SK-N-SH (cell line): ENCODE measurements around the gene OR8K3.

Experiments used
- CTCF ChIP-seq: fragments of 200-600 bp; sonication (generic); IDR thresholded peaks from 2 replicates; pipeline ENCODE4 v1.6.1; 2017; ENCODE audit warnings: antibody characterized with exemption, mild to moderate bottlenecking, moderate library complexity
- EP300 ChIP-seq, 2 experiments: IDR thresholded peaks; 2 replicates each; pipeline versions ENCODE4 v1.4.0 to v1.6.1; 2012; ENCODE audit warnings: borderline replicate concordance in 1 of 2, low read depth in 1 of 2, low read length in 1 of 2
- EZH2phosphoT487 ChIP-seq: fragments of 200-600 bp; sonication (generic); IDR thresholded peaks from 2 replicates; pipeline ENCODE4 v1.6.1; 2017; ENCODE audit warnings: low read depth, mixed run types, mild to moderate bottlenecking, antibody characterized with exemption, moderate library complexity, borderline replicate concordance
- GABPA ChIP-seq: IDR thresholded peaks from 2 replicates; pipeline ENCODE4 v1.4.0; 2012; ENCODE audit warnings: low read depth, mild to moderate bottlenecking
- NRF1 ChIP-seq: IDR thresholded peaks from 2 replicates; pipeline ENCODE4 v1.6.1; 2012; ENCODE audit warnings: low read depth, mild to moderate bottlenecking, low read length
- POLR2AphosphoS5 ChIP-seq: IDR thresholded peaks from 2 replicates; pipeline ENCODE4 v1.6.1; 2012; ENCODE audit warnings: low read depth, low read length
- RCOR1 ChIP-seq: fragments of 150-350 bp; IDR thresholded peaks from 2 replicates; pipeline ENCODE4 v1.6.1; 2017; ENCODE audit warnings: antibody characterized with exemption, low read length
- ZBTB33 ChIP-seq: IDR thresholded peaks from 2 replicates; pipeline ENCODE4 v1.4.0; 2012; ENCODE audit warnings: low read depth, borderline replicate concordance

DNA sequence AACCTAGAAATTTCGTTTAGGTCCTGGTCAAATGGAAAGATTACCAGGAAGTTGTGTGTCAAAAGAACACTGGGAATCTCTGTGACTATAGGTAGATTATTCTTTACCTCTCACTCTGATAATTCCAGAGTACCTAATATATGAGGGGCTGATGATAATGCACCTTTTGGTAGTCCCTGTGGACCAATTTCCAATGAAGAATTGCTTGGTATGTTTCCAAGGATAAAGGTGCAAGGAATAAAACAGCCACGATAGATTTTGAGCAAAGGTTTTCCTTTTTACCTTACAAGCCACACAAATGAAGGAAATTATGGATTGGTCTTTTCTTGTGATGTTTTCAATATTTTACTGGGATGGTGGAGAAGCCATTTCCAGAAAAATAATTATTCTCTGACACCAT, 22.8 kb upstream of the OR8K3 start, which contains the start of gene OR8H1:
- TF ChIP-seq EZH2phosphoT487: no peak
- TF ChIP-seq CTCF: no peak
- TF ChIP-seq RCOR1: no peak
- TF ChIP-seq NRF1: no peak
- TF ChIP-seq POLR2AphosphoS5: no peak
- no peak for TF ChIP-seq GABPA
- TF ChIP-seq ZBTB33: no peak
- TF ChIP-seq EP300 (IDR thresholded peaks at IDR 0.05; ENCODE audit: borderline replicate concordance in 1 of 2, low read depth in 1 of 2, low read length in 1 of 2): no peak
